Nucleus accumbens (tissue), 56 donors: Measurements from ENCODE around the gene NOXA1.

ENCODE experiments used
- DNase-seq, 56 donors: peaks; one replicate each; lab custom pipeline; 2025; lab: John Stamatoyannopoulos, UW

Gene NOXA1

GRCh38 chr9:137435980-137436760 lies 13.0 kb downstream of the NOXA1 start:
- DNase-seq, result no peak

- DNase-seq, result no peak
Measured at GRCh38 chr9:137436761-137437600, 13.8 kb downstream of the NOXA1 start.

- no peak for DNase-seq
Measured at GRCh38 chr9:137437691-137438590, 14.7 kb downstream of the NOXA1 start.

- DNase-seq, result no peak
Measured at GRCh38 chr9:137438591-137439157, 15.5 kb downstream of the NOXA1 start.

- no peak for DNase-seq
Measured at GRCh38 chr9:137439158-137439714, 16.0 kb downstream of the NOXA1 start.

- DNase-seq, result no peak
Measured at GRCh38 chr9:137441289-137441934, 18.2 kb downstream of the NOXA1 start, which contains the start of gene ENTPD8. Gene ENTPD8 (minus strand): TSS chr9:137441357. CDS start chr9:137438285, 3,072 bp downstream.

- DNase-seq, result no peak
Measured at GRCh38 chr9:137441935-137442321, 18.7 kb downstream of the NOXA1 start.

GRCh38 chr9:137444106-137444790 lies 21.1 kb downstream of the NOXA1 start:
- DNase-seq, result no peak

GRCh38 chr9:137445275-137445807 lies 22.1 kb downstream of the NOXA1 start:
- DNase-seq, result peak in 47 of 56 donors; percentile 11 to 84 (median 51)

- no peak for DNase-seq
Measured at GRCh38 chr9:137445930-137446431, 22.8 kb downstream of the NOXA1 start.

- peak in 2 of 56 donors; percentile 26 to 42 for DNase-seq
Measured at GRCh38 chr9:137446851-137447471, 23.8 kb downstream of the NOXA1 start.

- peak in 13 of 56 donors; percentile 18 to 73 (median 36) for DNase-seq
Measured at GRCh38 chr9:137447722-137448601, 24.8 kb downstream of the NOXA1 start.

GRCh38 chr9:137448602-137448962 lies 25.4 kb downstream of the NOXA1 start:
- no peak for DNase-seq

GRCh38 chr9:137449081-137449844 lies 26.1 kb downstream of the NOXA1 start:
- DNase-seq, result no peak

- no peak for DNase-seq
Measured at GRCh38 chr9:137449931-137450538, 26.8 kb downstream of the NOXA1 start.
